ENCODE measurements around the gene SEPHS1.

- TF ChIP-seq CTCF (IDR thresholded peaks at IDR 0.05) = no peak
- TF ChIP-seq POLR2A (IDR thresholded peaks at IDR 0.05) = no peak
These were observed 30.6 kb downstream of the SEPHS1 start for GRCh38 chr10:13317474-13317873.

Data from right lobe of liver (tissue), 4 donors.